GM21528 (cell line): ENCODE data around the gene ANO8.
A peak's percentile ranks its signal among the peaks of the same experiment; 100 is the strongest.

Experiments
- ATAC-seq: cut with Tn5 transposase; IDR thresholded peaks from one replicate; pipeline ENCODE4 v1.9.1; 2021; ENCODE audit warnings: mild to moderate bottlenecking, moderate library complexity; ENCODE audit not compliant: unreplicated experiment, low FRiP score

Gene ANO8

GRCh38 chr19:17314007-17314593 is 20.6 kb downstream of the ANO8 start:
- no peak for ATAC-seq

- no peak for ATAC-seq
Observed at GRCh38 chr19:17312189-17313113, 22.2 kb downstream of the ANO8 start.

GRCh38 chr19:17311455-17312188 is 23.0 kb downstream of the ANO8 start:
- no peak for ATAC-seq

GRCh38 chr19:17309965-17310461 is 24.6 kb downstream of the ANO8 start:
- no peak for ATAC-seq

GRCh38 chr19:17309198-17309964 is 25.3 kb downstream of the ANO8 start, which contains the start of gene DDA1:
TSS of gene DDA1 (plus strand) at chr19:17309563. CDS start at chr19:17309655, 92 bp downstream.
- peak; percentile 62 for ATAC-seq

- ATAC-seq, result no peak
Observed at GRCh38 chr19:17307876-17308377, 26.7 kb downstream of the ANO8 start.

- ATAC-seq, result no peak
Observed at GRCh38 chr19:17306285-17306714, 28.4 kb downstream of the ANO8 start.

- peak; percentile 52 for ATAC-seq
Observed at GRCh38 chr19:17305517-17306284, 29.0 kb downstream of the ANO8 start, which contains the start of gene MRPL34. TSS of gene MRPL34 (plus strand) at chr19:17305872. CDS start at chr19:17305893, 21 bp downstream.

- no peak for ATAC-seq
Observed at GRCh38 chr19:17305216-17305516, 29.5 kb downstream of the ANO8 start.

- ATAC-seq, result no peak
Observed at GRCh38 chr19:17304386-17305215, 30.1 kb downstream of the ANO8 start.

- no peak for ATAC-seq
Observed at GRCh38 chr19:17303940-17304267, 30.8 kb downstream of the ANO8 start.

- peak; percentile 50 for ATAC-seq
Observed at GRCh38 chr19:17303167-17303939, 31.3 kb downstream of the ANO8 start, which contains the start of gene ABHD8. TSS of gene ABHD8 (minus strand) at chr19:17303425. CDS start at chr19:17301616, 1,809 bp downstream.

- ATAC-seq, result no peak
Observed at GRCh38 chr19:17302391-17303166, 32.1 kb downstream of the ANO8 start.

GRCh38 chr19:17300992-17301619 is 33.5 kb downstream of the ANO8 start:
- ATAC-seq, result no peak

- ATAC-seq, result no peak
Observed at GRCh38 chr19:17296976-17297375, 37.7 kb downstream of the ANO8 start.

- no peak for ATAC-seq
Observed at GRCh38 chr19:17296273-17296672, 38.4 kb downstream of the ANO8 start.
